ACHN (cell line): ENCODE measurements around the gene ATP5PO.

Experiments used
- DNase-seq: peaks from one replicate; pipeline ENCODE4 v3.0.0-alpha.2; 2015
- in situ Hi-C: cut with HindIII; loops from 2 replicates; pipeline ENCODE4 v1.10.0; 2017; ENCODE audit warnings: low sequenced_read_pairs, low pct_ligation_motif_present, low pct_unique_long_range_greater_than_20kb

Gene ATP5PO

DNA sequence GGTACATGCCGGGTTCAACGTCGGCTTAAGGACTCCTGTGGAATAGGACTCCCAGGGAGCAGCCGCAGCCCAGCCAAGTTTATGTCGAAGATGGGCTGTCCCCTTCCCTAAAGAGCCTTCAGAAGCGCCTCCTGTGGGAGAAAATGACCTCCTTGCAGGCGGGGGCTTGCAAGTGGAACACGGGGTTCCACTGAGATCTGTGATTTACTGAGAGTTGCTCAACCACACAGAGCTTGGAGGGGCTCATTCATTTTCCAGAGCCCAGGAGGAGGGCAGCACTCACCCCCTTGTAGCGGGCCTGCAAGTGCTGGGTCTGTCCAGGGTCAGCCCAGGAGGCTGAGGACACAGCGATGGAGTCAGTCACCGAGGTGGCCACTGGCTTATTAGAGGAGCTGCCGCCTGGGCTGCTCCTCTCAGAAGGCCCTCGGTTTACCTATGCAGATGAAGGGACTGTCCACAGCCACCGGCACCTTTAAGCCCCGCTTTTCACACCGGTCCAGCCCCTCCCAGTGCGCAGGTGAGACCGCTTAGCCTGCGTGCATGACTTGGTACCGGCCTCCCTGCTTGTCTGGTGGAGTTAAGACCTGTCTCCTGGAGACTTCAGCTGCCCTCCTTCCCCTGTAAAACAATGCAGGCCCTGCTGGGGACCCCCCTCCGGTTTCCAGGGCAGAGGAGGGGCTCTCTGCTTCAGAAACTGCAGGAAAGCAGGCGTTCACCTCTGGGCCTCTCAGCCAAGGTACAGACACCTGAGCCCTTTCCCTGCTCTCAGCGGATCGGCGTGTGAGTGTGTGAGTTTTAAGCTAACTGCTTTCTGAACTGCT is 57.5 kb downstream of the ATP5PO start:
- in situ Hi-C loops, result no loop called here
- no peak for DNase-seq

DNA sequence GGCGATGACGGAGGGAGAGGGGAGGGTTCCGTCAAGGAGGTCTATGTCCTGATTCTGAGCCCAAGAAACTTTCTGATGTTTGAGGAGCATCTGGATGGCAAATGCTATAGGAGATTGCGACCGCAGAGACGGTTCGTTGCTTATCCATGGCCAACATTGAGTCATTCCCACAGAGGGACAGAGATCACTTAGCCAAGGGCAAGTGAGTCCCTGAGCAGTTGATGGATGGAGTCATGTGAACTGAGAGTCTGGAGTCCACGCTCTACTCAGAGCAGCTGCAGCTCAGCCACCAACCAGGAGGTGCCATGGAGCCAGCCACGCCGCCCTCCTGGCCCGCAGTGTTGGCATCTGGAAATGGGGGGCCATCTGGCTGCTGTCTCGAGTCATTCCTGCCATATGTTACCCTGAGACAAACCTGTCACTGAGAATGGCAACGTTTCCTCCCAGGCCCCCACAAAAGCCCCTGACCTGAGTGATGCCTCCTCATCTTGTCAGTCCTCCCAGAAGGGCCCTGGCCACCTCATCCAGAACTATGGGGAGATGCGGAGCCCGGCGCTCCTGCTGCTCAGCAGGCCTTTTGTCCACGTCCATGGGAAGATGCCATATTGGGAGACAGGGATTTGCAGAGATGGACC is 58.6 kb downstream of the ATP5PO start:
- in situ Hi-C loops, result no loop called here
- no peak for DNase-seq

DNA sequence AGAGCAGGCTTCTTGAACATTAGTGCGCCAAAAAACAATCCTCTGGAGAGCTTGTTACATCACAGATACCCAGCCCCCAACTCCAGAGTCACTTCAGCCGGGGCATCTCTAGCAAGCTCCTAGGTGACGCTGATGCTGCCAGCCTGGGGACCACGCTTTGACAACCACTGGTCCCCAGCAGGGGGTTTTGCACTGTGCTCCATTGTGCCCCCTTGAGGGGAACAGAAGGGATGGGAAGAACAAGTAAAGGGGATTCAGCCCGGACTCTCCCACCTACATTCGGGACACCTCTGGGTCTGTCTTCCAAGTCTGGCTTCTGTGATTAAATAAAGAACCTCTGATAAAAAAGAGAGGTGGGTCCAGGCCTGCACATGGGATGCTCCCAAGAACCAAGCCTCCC is 60.4 kb downstream of the ATP5PO start:
- no peak for DNase-seq
- in situ Hi-C loops, result no loop called here

GRCh38 chr21:33854604-33855003 is 61.0 kb downstream of the ATP5PO start:
- in situ Hi-C loops, result no loop called here
- DNase-seq, result no peak
